ENCODE results near the gene PCIF1.

PCIF1 gene

DNA sequence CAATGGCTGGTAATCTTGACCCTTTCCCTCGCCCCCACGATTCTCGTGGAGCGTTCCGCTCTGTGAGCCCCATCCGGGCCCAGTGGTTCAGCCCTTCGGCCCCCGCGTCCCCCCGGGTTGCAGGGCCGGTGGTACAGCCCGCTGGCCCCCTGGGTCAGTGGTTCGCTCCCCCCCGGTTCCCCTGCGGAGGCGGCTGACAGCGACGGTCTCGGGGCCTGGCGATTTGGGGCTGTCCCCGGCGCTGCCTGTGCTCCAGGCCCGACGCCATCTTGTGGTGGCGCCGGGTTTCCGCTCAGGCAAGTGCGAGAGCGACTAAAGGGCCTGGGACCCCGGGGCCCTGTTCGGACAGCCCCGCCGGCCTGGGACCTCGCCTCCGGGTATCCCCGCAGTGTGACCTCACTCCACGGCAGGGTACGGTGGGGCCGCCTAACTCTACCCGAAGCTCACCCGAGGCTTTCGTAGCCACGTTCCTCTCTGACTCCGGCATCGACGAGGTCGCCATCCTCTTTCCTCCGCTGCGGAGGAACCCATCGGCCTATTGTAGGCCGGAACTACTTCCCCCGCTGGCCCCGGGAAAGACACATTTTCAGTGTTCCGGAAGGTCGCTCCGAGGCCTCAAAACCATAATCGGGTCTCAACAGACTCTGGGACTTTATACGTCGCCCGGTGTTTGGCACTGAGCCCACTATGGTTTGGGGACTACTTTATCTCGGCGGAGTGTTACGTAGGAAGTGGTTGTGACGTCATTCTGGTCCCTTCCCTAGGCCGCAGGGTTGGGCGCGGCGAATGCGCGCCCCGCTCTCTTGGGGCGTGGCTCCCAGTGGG is 37.4 kb downstream of the PCIF1 start, which contains the start of gene ZNF335:
Gene ZNF335 (minus strand): TSS at position 529 of the 825 bp plus-strand sequence. CDS start 793 bp downstream, outside the sequence.
- Histone ChIP-seq H3K27me3 (replicated peaks) (no peaks in the 10 kb centered on the region), H3K27ac (peak within 1 kb of the TSS; percentile 100), H3K36me3 (replicated peaks) (peaks cover 20% of the 10 kb centered on the region), H3K4me3 (ENCODE audit: low read depth, low read length) (peak within 1 kb of the TSS; percentile 96)
- TF ChIP-seq, protein P1, sequence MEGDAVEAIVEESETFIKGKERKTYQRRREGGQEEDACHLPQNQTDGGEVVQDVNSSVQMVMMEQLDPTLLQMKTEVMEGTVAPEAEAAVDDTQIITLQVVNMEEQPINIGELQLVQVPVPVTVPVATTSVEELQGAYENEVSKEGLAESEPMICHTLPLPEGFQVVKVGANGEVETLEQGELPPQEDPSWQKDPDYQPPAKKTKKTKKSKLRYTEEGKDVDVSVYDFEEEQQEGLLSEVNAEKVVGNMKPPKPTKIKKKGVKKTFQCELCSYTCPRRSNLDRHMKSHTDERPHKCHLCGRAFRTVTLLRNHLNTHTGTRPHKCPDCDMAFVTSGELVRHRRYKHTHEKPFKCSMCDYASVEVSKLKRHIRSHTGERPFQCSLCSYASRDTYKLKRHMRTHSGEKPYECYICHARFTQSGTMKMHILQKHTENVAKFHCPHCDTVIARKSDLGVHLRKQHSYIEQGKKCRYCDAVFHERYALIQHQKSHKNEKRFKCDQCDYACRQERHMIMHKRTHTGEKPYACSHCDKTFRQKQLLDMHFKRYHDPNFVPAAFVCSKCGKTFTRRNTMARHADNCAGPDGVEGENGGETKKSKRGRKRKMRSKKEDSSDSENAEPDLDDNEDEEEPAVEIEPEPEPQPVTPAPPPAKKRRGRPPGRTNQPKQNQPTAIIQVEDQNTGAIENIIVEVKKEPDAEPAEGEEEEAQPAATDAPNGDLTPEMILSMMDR (IDR thresholded peaks at IDR 0.05; ENCODE audit: low read depth, low read length, missing control alignments) = peak; percentile 27
- peak; percentile 90 for DNase-seq
- in situ Hi-C loops (cut with HindIII; ENCODE audit: low pct_ligation_motif_present, low sequenced_read_pairs) = no loop called here

DNA sequence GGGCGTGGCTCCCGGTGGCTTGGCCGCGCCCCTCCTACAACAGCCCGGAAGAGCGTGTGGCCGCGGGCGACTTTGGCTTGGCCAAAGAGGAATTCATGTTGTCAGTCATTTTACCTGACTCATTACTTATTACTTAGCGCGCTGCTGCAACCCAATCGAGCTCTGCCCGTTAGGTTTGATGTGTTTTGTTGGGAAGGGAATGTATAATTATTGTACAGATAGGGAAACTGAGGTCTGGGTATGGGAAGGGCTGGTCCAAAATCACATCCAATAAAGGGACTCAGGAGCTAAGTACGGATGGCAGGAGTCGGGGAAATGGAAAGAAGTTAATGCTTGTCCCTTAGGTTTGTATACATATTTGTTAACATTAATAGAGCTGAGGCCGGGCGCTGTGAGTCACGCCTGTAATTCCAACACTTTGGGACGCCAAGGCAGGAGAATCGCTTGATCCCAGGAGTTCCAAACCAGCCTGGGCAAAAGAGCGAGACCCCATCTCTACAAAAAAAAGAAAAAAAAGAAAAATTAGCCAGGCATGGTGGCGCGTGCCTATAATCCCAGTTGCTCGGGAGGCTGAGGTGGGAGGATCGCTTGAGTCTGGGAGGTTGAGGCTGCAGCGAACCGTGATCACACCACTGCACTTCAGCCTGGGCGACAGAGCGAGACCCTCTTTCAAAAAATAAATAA is 38.2 kb downstream of the PCIF1 start:
- no peaks in the 10 kb centered on the region for H3K27me3 ChIP-seq (replicated peaks)
- no peak for DNase-seq
- H3K36me3 ChIP-seq (replicated peaks) = peaks cover 12% of the 10 kb centered on the region
- peak overlapping the region; percentile 50 for H3K4me3 ChIP-seq (ENCODE audit: low read depth, low read length)
- H3K27ac ChIP-seq = peak overlapping the region; percentile 100
- TF ChIP-seq, protein P1 (IDR thresholded peaks at IDR 0.05; ENCODE audit: low read depth, low read length, missing control alignments) = no peak
- in situ Hi-C loops (cut with HindIII; ENCODE audit: low pct_ligation_motif_present, low sequenced_read_pairs) = no loop called here

DNA sequence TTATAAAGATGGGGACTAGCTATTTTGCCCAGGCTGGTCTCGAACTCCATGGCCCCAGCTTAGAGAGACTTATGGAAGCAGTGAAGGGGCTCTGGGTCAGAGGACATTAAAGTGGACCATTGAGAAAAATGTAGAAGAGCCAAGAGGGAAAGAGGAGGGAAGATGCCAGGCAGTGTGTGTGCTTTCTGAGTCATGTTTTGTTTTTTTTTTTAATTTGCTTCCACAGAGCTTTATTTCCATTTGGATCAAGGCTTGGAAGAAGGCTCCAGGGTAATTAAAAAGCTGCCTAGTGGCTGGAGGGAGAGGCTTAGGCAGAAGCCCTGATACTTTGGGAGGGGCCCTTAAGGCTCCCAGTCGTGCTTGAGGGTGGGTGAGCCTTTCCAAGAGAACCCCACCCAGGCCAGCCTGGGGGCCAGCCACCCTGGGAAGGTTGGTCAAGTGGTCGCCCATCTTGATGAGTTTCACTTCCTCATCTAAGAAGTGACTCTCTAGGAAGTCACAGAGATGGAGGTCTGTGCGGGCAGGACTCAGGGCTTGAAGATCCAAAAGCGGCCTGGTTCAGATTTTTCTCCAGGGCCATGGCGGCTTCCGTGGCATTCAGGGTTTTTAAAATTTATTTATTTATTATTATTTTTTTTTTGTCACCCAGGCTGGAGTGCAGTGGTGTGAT is 40.5 kb downstream of the PCIF1 start:
- H3K27ac ChIP-seq = no peak overlapping the region
- H3K4me3 ChIP-seq (ENCODE audit: low read depth, low read length) = no peak overlapping the region
- H3K27me3 ChIP-seq (replicated peaks) = no peaks in the 10 kb centered on the region
- no peak for DNase-seq
- in situ Hi-C loops (cut with HindIII; ENCODE audit: low pct_ligation_motif_present, low sequenced_read_pairs) = no loop called here
- TF ChIP-seq, protein P1 (IDR thresholded peaks at IDR 0.05; ENCODE audit: low read depth, low read length, missing control alignments) = no peak
- H3K36me3 ChIP-seq (replicated peaks) = no peaks in the 10 kb centered on the region

DNA sequence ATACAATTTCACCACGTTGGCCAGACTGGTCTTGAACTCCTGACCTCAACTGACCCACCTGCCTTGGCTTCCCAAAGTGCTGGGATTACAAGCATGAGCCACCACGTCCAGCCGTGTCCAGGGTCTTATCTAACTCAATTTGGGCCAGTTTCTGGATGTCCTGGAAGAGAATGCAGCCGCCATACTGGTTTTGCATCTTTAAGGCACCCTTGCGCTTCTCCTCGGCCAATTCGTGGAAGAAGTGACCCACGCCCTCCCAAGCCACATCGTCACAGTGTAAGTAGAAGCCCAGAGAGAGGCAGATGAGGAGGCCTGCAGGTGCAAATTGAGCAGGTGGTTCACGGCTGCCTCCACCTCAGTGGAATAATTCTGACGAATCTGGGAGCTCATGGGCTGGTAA is 41.2 kb downstream of the PCIF1 start:
- no peak overlapping the region for H3K4me3 ChIP-seq (ENCODE audit: low read depth, low read length)
- H3K36me3 ChIP-seq (replicated peaks) = no peaks in the 10 kb centered on the region
- no peak overlapping the region for H3K27ac ChIP-seq
- H3K27me3 ChIP-seq (replicated peaks) = no peaks in the 10 kb centered on the region
- DNase-seq = no peak
- in situ Hi-C loops (cut with HindIII; ENCODE audit: low pct_ligation_motif_present, low sequenced_read_pairs) = no loop called here
- TF ChIP-seq, protein P1 (IDR thresholded peaks at IDR 0.05; ENCODE audit: low read depth, low read length, missing control alignments) = no peak

DNA sequence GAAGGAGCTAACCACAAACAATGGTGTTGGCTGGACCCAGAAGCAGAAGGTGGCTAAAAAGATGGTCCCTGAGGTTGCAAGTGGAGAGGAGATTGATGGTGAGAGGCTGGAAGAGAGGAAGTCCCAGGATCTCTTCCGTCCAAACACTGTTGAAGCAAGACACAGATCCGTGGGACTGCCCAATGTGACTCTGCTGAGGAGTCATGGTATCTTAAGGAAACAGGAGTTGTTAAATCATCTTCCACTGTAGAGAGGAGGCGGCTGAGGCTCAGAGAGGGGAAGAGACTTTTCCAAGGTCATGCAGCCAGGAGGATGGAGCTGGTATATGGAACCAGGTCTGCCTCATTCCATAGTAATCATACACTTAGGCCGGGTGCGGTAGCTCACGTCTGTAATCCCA is 41.6 kb downstream of the PCIF1 start:
- no peak for DNase-seq
- Histone ChIP-seq H3K27me3 (replicated peaks) (no peaks in the 10 kb centered on the region), H3K4me3 (ENCODE audit: low read depth, low read length) (no peak overlapping the region), H3K36me3 (replicated peaks) (no peaks in the 10 kb centered on the region), H3K27ac (no peak overlapping the region)
- TF ChIP-seq, protein P1 (IDR thresholded peaks at IDR 0.05; ENCODE audit: low read depth, low read length, missing control alignments) = no peak
- in situ Hi-C loops (cut with HindIII; ENCODE audit: low pct_ligation_motif_present, low sequenced_read_pairs) = no loop called here
